Activated naive CD4-positive, alpha-beta T cell treated with anti-CD3 and anti-CD28 coated beads for 36 hours (primary cell): ENCODE results near the gene NID1. TPM values are rescaled to one million over a fixed set of nuclear protein-coding genes. Genes with fewer than 3 reads are reported as not detected.
"Not testable (repeated sequence)": the region's sequence is repeated elsewhere in the genome, so short reads cannot be mapped to it uniquely, and the experiment has no call there.

ENCODE experiments used
- CTCF ChIA-PET: fragments of 350-600 bp; sonication (Branson Sonifier 250); formaldehyde crosslinking; loops from one replicate; lab custom pipeline; 2021; ENCODE audit warnings: antibody characterized with exemption; lab: Charles Lee
- DNase-seq: peaks from one replicate; pipeline ENCODE4 v3.0.0-alpha.2; 2020
- H3K27ac Mint-ChIP-seq: one replicate; pipeline ENCODE4 v1.8.0; 2021; ENCODE audit warnings: mild to moderate bottlenecking, mixed read lengths
- H3K27me3 Mint-ChIP-seq: one replicate; pipeline ENCODE4 v1.8.0; 2021; ENCODE audit warnings: low read depth, mixed read lengths
- H3K36me3 Mint-ChIP-seq: one replicate; pipeline ENCODE4 v1.8.0; 2021; ENCODE audit warnings: low read depth, mixed read lengths
- H3K4me1 Mint-ChIP-seq: one replicate; pipeline ENCODE4 v1.8.0; 2021; ENCODE audit warnings: low read depth, mixed read lengths
- H3K4me3 Mint-ChIP-seq: one replicate; pipeline ENCODE4 v1.8.0; 2021; ENCODE audit warnings: mild to moderate bottlenecking, moderate library complexity, mixed read lengths
- H3K9me3 Mint-ChIP-seq: one replicate; pipeline ENCODE4 v1.8.0; 2021; ENCODE audit warnings: mixed read lengths
- intact Hi-C: fragments of 100-400 bp; cut with micrococcal nuclease; formaldehyde crosslinking; loops from one replicate; pipeline ENCODE4 v1.15.1; 2023
- total RNA-seq, 2 experiments: library from RNA; stranded (reverse); gene quantifications; one replicate each; pipeline ENCODE4 v1.2.3, GENCODE V29; 2021

Gene NID1
- total RNA-seq, 2 experiments from 2014 or later: 0.10 TPM; not detected in 1

GRCh38 chr1:236091933-236092318, 27.0 kb upstream of the NID1 start:
- Mint-ChIP-seq H3K36me3 (peaks cover 2% of the 10 kb centered on the region), H3K9me3 (peaks cover 7% of the 10 kb centered on the region), H3K4me3 (no peak overlapping the region), H3K27me3 (peaks cover 4% of the 10 kb centered on the region), H3K27ac (no peak overlapping the region), H3K4me1 (no peaks in the 10 kb centered on the region)
- intact Hi-C loops: no loop called here
- CTCF ChIA-PET: interaction anchor here (0.7 to 0.8 kb wide), 2 partner anchors 13 to 143 kb away, joined by 3 read pairs; no protein-coding TSS in a partner anchor
- DNase-seq: no peak

GRCh38 chr1:236090741-236091147, 25.9 kb upstream of the NID1 start:
- no peak overlapping the region for H3K27ac Mint-ChIP-seq

GRCh38 chr1:236089046-236089773, 24.3 kb upstream of the NID1 start:
- H3K9me3 Mint-ChIP-seq: peaks cover 3% of the 10 kb centered on the region
- peaks cover 4% of the 10 kb centered on the region for H3K27me3 Mint-ChIP-seq
- CTCF ChIA-PET: no interaction called here
- no peak overlapping the region for H3K27ac Mint-ChIP-seq
- H3K4me1 Mint-ChIP-seq: no peaks in the 10 kb centered on the region
- H3K36me3 Mint-ChIP-seq: no peaks in the 10 kb centered on the region
- no peak overlapping the region for H3K4me3 Mint-ChIP-seq
- intact Hi-C loops: no loop called here
- no peak for DNase-seq

More at GRCh38 chr1:236090741-236091147, 25.9 kb upstream of the NID1 start:
- H3K4me3 Mint-ChIP-seq: no peak overlapping the region
- CTCF ChIA-PET: interaction anchor here (0.7 kb wide), 1 partner anchor 47 kb away, joined by 3 read pairs; no protein-coding TSS in a partner anchor
- H3K4me1 Mint-ChIP-seq: no peaks in the 10 kb centered on the region
- no peak for DNase-seq
- H3K36me3 Mint-ChIP-seq: no peaks in the 10 kb centered on the region
- intact Hi-C loops: no loop called here
- peaks cover 4% of the 10 kb centered on the region for H3K27me3 Mint-ChIP-seq
- H3K9me3 Mint-ChIP-seq: peaks cover 3% of the 10 kb centered on the region

GRCh38 chr1:236086537-236086936, 21.6 kb upstream of the NID1 start:
- Mint-ChIP-seq H3K27me3 (no peaks in the 10 kb centered on the region), H3K4me3 (no peak overlapping the region), H3K4me1 (no peaks in the 10 kb centered on the region), H3K36me3 (no peaks in the 10 kb centered on the region), H3K27ac (no peak overlapping the region), H3K9me3 (peaks cover 3% of the 10 kb centered on the region)
- CTCF ChIA-PET: interaction anchor here (0.6 to 0.7 kb wide), 3 partner anchors 10 to 416 kb away, joined by 3 to 5 read pairs (median 3); no protein-coding TSS in a partner anchor
- DNase-seq: no peak
- intact Hi-C loops: no loop called here

- DNase-seq: no peak
- intact Hi-C loops: no loop called here
- CTCF ChIA-PET: no interaction called here
- Mint-ChIP-seq H3K4me1 (no peaks in the 10 kb centered on the region), H3K9me3 (peaks cover 3% of the 10 kb centered on the region), H3K27ac (no peak overlapping the region), H3K36me3 (no peaks in the 10 kb centered on the region), H3K27me3 (no peaks in the 10 kb centered on the region), H3K4me3 (no peak overlapping the region)
Observed at GRCh38 chr1:236085545-236086159, 20.8 kb upstream of the NID1 start.

- Mint-ChIP-seq H3K27ac (no peak overlapping the region), H3K27me3 (no peaks in the 10 kb centered on the region), H3K4me3 (no peak overlapping the region), H3K9me3 (peaks cover 3% of the 10 kb centered on the region), H3K4me1 (no peaks in the 10 kb centered on the region), H3K36me3 (no peaks in the 10 kb centered on the region)
- CTCF ChIA-PET: no interaction called here
- intact Hi-C loops: no loop called here
- DNase-seq: no peak
Observed at GRCh38 chr1:236084386-236084730, 19.5 kb upstream of the NID1 start.

- Mint-ChIP-seq H3K4me3 (no peak overlapping the region), H3K9me3 (peaks cover 3% of the 10 kb centered on the region), H3K4me1 (no peaks in the 10 kb centered on the region), H3K27ac (no peak overlapping the region), H3K36me3 (no peaks in the 10 kb centered on the region), H3K27me3 (no peaks in the 10 kb centered on the region)
- no peak for DNase-seq
- CTCF ChIA-PET: no interaction called here
- intact Hi-C loops: no loop called here
Observed at GRCh38 chr1:236083650-236084385, 18.9 kb upstream of the NID1 start.

- intact Hi-C loops: no loop called here
- peaks cover 8% of the 10 kb centered on the region for H3K9me3 Mint-ChIP-seq
- no peak overlapping the region for H3K27ac Mint-ChIP-seq
- H3K27me3 Mint-ChIP-seq: no peaks in the 10 kb centered on the region
- H3K4me3 Mint-ChIP-seq: no peak overlapping the region
- no peaks in the 10 kb centered on the region for H3K36me3 Mint-ChIP-seq
- no peaks in the 10 kb centered on the region for H3K4me1 Mint-ChIP-seq
- DNase-seq: no peak
- CTCF ChIA-PET: no interaction called here
Observed at GRCh38 chr1:236082526-236082925, 17.6 kb upstream of the NID1 start.

GRCh38 chr1:236081546-236082227, 16.8 kb upstream of the NID1 start:
- DNase-seq: no peak
- H3K9me3 Mint-ChIP-seq: peaks cover 7% of the 10 kb centered on the region
- H3K36me3 Mint-ChIP-seq: no peaks in the 10 kb centered on the region
- intact Hi-C loops: no loop called here
- H3K27ac Mint-ChIP-seq: no peak overlapping the region
- H3K4me1 Mint-ChIP-seq: no peaks in the 10 kb centered on the region
- H3K27me3 Mint-ChIP-seq: no peaks in the 10 kb centered on the region
- no peak overlapping the region for H3K4me3 Mint-ChIP-seq
- CTCF ChIA-PET: no interaction called here

GRCh38 chr1:236079703-236080102, 14.8 kb upstream of the NID1 start:
- intact Hi-C loops: no loop called here
- CTCF ChIA-PET: interaction anchor here (0.5 kb wide), 1 partner anchor 366 kb away, joined by 3 read pairs; no protein-coding TSS in a partner anchor
- no peak overlapping the region for H3K4me3 Mint-ChIP-seq
- no peaks in the 10 kb centered on the region for H3K27me3 Mint-ChIP-seq
- H3K36me3 Mint-ChIP-seq: no peaks in the 10 kb centered on the region
- DNase-seq: no peak
- no peaks in the 10 kb centered on the region for H3K4me1 Mint-ChIP-seq
- no peak overlapping the region for H3K27ac Mint-ChIP-seq
- H3K9me3 Mint-ChIP-seq: peaks cover 7% of the 10 kb centered on the region

- no peak for DNase-seq
- Mint-ChIP-seq H3K27ac (no peak overlapping the region), H3K4me1 (no peaks in the 10 kb centered on the region), H3K27me3 (no peaks in the 10 kb centered on the region), H3K9me3 (peaks cover 7% of the 10 kb centered on the region), H3K36me3 (no peaks in the 10 kb centered on the region), H3K4me3 (no peak overlapping the region)
- CTCF ChIA-PET: no interaction called here
- intact Hi-C loops: no loop called here
Observed at GRCh38 chr1:236078993-236079392, 14.1 kb upstream of the NID1 start.

- H3K9me3 Mint-ChIP-seq, H3K27ac Mint-ChIP-seq, DNase-seq, H3K4me1 Mint-ChIP-seq, CTCF ChIA-PET, H3K4me3 Mint-ChIP-seq, H3K36me3 Mint-ChIP-seq, intact Hi-C loops, H3K27me3 Mint-ChIP-seq: not testable (repeated sequence)
Observed at GRCh38 chr1:236078077-236078476, 13.2 kb upstream of the NID1 start.
